GM19193 (cell line): ENCODE results near the gene SAMD7.

ENCODE experiments used
- POLR2A ChIP-seq: IDR thresholded peaks from 4 replicates; pipeline ENCODE4 v1.6.1; 2011; ENCODE audit not compliant: insufficient read depth, insufficient read length; ENCODE audit errors: extremely low read depth

The SAMD7 gene

GRCh38 chr3:169939751-169940150 lies 28.4 kb downstream of the SAMD7 start:
- peak; percentile 35 for TF ChIP-seq POLR2A

- no peak for TF ChIP-seq POLR2A
Measured at GRCh38 chr3:169940470-169941181, 29.3 kb downstream of the SAMD7 start.

GRCh38 chr3:169945313-169945712 lies 33.9 kb downstream of the SAMD7 start:
- peak; percentile 41 for TF ChIP-seq POLR2A

DNA sequence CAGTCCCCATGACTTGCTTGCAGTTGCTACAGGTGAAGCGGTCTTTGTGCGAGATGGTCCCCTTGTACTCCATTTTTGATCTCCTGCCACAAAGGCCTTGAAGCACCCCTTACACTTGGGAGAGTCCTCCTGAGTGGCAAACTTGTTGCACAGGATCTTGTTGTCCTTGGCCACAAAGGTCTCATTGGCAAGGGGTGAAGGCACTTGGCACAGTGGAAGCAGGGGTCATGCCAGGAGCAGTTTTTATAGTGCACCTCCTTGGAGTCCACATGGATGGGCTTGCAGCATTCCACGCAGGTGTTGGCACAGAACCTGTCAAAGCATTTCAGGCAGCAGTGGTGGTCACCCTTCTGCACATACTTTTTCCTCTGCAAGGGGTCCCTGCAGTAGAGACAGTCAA lies 35.0 kb downstream of the SAMD7 start:
- no peak for TF ChIP-seq POLR2A

DNA sequence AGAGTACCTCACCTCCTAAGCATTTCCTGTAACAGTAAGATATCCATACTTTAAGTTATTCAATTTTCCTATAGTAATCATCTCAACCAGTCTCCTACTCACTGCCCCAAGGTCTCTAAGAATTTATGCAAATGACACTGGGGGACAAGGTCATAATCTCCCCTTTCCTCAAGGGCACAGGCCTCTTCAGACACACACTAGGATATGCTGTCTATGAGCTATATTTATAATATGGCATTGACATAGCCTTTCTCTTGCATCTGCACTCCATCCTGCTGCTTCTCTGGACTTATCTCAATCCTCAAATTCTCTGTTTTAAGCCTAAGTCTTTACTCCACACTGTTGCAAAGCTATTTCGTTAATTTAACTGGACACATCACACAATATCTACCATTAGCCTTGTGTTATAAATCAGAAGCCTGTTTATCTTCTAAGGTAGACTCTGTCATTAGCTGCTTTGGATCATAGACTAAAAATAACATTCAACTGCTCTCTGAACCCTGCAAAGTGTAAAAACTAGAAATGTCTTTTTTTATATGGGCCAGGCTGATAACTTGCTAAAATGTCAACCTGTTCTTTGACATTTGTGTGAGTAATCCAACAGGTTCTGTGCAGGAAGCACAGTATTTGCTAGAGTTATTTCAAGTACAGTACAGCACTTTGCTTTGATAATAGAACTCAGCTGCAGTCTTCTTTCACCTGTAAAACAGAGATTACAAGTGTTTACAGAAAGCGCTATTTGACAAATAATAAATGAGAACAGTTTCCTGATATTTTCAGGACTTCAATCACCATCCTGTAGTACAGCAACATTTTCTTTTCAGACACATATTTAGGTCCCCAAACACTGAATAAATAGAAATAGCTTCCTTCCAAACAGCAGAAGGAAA lies 37.4 kb downstream of the SAMD7 start:
- TF ChIP-seq POLR2A, result no peak

DNA sequence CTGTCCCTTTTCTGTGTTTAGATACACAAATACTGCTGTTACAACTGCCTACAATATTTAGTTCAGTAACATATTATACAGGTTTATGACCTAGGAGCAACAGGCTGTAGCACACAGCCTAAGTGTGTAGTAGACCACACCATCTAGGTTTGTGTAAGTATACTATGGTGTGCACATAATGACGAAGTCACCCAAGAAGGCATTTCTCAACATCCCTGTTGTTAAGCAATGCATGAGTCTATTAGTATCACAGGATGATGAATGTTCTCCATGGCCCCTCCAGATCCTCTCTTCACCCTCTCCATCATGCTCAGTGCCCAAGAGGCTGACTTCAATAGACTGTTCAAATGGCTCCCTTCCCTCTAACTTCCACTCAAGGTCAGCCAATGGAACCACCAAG lies 40.7 kb downstream of the SAMD7 start:
- no peak for TF ChIP-seq POLR2A

- no peak for TF ChIP-seq POLR2A
Measured at GRCh38 chr3:169953462-169954141, 42.2 kb downstream of the SAMD7 start.

GRCh38 chr3:169954142-169954756 lies 42.9 kb downstream of the SAMD7 start:
- TF ChIP-seq POLR2A, result no peak

- TF ChIP-seq POLR2A, result no peak
Measured at GRCh38 chr3:169955406-169955805, 44.0 kb downstream of the SAMD7 start.

- TF ChIP-seq POLR2A, result no peak
Measured at GRCh38 chr3:169964176-169964575, 52.8 kb downstream of the SAMD7 start.

GRCh38 chr3:169965562-169966427 lies 54.4 kb downstream of the SAMD7 start:
- TF ChIP-seq POLR2A, result peak; percentile 21

DNA sequence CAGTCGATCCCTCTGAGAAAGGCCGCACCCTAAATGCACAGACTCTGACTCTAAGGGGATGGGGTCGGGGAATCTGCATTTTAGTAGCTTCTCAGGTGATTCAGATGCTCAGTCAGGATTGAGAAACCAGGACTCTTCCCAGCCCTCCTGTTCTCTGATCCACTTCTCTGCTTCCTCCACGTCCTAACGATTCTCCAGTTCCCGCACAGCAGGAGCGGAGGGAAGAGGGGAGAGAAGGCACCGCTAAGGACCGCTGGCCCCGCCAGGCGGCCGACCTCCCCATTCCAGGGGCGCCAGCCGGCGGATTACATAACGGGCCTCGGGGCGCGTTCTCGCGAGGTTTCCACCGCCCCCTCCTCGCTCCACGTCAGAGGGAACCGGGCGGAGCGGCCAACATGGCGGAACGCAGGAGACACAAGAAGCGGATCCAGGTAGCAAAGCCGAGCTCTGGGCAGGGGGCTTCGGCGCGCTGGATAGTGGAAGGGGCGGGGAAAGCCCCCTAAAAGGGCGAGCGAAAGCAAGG lies 55.1 kb downstream of the SAMD7 start, which contains the start of gene SEC62:
SEC62 (plus strand) TSS at position 380 of the 523 bp plus-strand sequence; CDS start at position 396, 16 bp downstream.
- peak; percentile 95 for TF ChIP-seq POLR2A
